C4-2B (cell line): ENCODE results near the gene PRKG1.

Experiments used
- H3K27ac ChIP-seq: fragments of 450-650 bp; 2 replicates; pipeline ENCODE4 v1.5.1; 2017
- ZFX ChIP-seq: fragments of 450-650 bp; IDR thresholded peaks from 2 replicates; pipeline ENCODE4 v1.6.1; 2017
- TF ChIP-seq, protein P1 (sequence below): fragments of 450-650 bp; conservative IDR thresholded peaks from 2 replicates; pipeline ENCODE4 v1.5.1; 2017; ENCODE audit warnings: mild to moderate bottlenecking

PRKG1 gene

DNA sequence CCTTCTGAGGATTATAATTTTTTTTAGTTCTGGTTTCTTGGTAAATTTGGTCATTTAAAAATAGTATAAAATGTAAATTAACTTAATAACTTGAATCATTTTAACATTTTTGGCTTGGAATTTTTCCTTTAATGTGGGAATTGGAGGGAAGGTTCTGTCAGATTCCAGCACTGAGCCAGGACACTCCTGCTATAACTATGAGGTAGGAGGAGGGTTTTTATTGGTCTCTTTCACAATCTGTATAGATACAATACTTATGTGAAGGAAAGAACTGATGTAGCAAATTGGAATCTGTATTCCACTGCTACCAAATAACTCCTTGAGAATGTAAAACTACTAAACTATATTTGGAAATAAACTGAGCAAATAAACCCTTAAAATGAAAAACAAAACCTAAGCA is 3.2 kb downstream of the PRKG1 start:
- TF ChIP-seq, protein P1, sequence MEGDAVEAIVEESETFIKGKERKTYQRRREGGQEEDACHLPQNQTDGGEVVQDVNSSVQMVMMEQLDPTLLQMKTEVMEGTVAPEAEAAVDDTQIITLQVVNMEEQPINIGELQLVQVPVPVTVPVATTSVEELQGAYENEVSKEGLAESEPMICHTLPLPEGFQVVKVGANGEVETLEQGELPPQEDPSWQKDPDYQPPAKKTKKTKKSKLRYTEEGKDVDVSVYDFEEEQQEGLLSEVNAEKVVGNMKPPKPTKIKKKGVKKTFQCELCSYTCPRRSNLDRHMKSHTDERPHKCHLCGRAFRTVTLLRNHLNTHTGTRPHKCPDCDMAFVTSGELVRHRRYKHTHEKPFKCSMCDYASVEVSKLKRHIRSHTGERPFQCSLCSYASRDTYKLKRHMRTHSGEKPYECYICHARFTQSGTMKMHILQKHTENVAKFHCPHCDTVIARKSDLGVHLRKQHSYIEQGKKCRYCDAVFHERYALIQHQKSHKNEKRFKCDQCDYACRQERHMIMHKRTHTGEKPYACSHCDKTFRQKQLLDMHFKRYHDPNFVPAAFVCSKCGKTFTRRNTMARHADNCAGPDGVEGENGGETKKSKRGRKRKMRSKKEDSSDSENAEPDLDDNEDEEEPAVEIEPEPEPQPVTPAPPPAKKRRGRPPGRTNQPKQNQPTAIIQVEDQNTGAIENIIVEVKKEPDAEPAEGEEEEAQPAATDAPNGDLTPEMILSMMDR, result no peak
- no peak for TF ChIP-seq ZFX
- no peak overlapping the region for H3K27ac ChIP-seq

DNA sequence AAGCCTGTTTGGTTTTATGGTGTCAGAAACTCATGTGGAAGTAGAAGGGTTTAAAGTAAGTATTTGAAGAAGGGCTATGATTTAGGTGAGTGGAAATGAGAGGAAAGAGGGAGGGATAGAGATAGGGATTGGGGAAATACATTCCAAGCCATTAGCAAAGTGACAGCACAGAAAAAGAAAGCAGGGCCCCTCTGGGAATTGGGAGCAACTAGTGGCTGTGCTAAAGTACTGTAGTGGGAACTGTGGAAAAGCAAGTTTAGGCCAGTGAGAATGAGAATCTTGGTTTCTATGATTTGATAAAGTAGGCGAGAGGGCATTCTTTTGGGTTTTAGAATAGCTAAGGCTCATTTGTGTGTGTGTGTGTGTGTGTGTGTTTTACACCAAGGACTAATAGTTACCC is 5.0 kb downstream of the PRKG1 start:
- H3K27ac ChIP-seq, result no peak overlapping the region
- TF ChIP-seq ZFX, result no peak
- TF ChIP-seq, protein P1, result no peak

DNA sequence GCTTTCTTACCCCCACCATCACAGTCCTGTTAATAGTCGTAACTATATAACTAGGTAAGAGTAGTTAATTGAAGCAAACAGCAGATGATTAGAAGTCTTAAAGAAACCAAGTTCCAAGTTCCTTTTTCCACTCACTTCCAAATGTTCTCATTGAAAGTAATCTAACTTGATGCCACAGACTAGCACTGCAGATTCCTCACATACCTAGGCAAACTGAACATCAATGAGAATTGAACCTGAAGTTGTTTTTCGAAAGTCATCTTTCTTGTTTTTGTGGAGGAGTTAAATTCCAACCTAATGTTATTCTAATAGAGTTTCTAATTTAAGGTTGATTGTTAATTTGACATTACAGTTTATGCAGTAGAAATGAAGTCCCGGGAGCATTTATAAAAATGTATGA is 5.5 kb downstream of the PRKG1 start:
- TF ChIP-seq, protein P1, result no peak
- H3K27ac ChIP-seq, result no peak overlapping the region

DNA sequence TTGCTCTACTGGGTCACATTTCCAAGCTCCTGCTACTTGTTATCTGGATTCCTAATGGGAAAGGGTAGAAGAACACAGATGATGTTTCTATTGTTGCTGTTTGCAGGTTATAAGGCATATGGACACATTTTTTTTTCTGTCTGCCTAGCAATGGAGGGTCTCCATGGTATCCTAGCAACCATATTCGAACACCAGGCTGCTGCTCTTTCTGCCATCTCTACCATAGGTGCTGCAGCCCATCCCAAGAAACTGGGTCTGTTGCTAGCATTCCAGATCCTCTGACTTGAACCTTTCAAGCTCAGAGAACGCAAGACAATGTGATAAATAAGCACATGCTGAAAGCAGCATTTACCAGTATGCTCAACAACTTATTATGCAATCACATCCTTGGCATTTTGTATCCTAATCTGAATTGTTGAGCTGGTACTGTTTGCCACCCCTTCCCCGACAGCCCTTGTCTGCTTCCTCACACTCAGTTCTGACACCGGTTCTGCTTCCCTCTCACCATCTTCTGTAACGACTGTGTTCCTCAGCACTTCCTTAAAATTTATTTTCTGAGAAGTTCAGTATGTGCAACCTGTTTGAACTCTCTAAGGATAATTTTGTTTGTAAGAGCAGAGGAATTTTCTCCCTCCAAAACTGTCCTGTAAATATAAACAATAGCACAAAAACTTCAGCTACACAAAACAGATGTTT is 6.2 kb downstream of the PRKG1 start:
- TF ChIP-seq, protein P1, result no peak
- TF ChIP-seq ZFX, result no peak
- H3K27ac ChIP-seq, result no peak overlapping the region

DNA sequence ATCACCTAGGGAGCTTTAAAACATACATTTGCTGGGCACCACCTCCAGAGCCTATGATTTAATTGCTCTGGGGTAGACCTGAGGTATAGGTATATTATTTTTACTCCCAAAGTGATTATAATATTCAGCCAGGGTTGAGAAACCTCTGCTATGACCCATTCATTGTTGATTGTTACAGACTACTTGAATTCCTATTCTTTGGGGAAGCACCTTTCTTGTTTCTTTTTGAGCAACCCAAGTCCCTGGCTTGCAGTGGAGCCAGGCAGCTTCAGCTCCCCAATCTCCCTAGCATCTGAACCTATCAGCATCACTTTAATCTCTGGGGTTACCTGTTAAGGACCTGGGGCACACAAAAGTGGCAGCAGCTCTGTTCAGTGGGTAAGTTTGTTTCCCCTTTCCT is 8.6 kb downstream of the PRKG1 start:
- H3K27ac ChIP-seq, result no peak overlapping the region
- TF ChIP-seq ZFX, result no peak
- TF ChIP-seq, protein P1, result no peak

DNA sequence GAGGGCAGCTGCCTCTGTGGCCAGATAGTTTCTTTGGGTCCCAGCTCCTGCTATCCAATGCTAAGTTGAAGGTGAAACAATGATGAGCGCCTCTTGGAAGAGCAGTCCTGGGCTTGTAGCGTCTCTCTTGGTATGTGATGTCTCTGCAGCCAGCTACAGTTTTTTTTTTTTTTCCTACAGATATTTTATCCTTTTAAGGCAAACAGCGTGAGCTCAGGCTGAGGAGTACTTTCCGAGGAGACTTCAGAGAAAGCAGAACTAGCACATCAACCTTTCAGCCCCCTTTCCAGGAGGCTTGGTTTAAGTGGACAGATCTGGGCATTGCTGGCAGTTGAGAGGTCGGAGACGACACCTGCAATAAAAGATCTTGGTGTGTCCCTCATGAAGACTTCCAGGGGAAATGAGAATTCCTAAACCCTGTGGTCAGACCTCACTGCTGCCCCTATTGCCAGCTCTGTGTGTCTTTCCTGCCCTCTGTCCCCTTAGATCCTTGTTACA is 9.1 kb downstream of the PRKG1 start:
- no peak overlapping the region for H3K27ac ChIP-seq
- no peak for TF ChIP-seq ZFX
- TF ChIP-seq, protein P1, result no peak

DNA sequence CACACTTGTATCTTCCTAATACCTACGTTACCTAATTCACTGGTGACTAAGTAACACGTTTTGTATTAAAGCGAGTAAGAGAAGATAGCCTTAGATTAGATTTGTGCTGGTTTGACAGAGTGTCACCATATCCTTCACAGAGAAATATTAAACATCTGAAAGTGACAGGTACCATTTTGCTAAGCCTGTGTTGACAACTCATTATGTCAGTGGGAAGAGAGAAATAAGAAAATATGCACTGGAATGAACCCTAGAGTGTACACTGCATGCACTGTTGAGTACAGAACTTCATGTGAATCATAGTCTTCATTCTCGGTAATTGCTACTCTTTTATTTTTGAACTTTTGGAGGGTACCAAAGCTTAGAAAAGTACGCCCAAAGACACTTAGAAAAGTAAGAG is 10.9 kb downstream of the PRKG1 start:
- no peak overlapping the region for H3K27ac ChIP-seq
- TF ChIP-seq, protein P1, result no peak
- TF ChIP-seq ZFX, result no peak
